SJSA1 (cell line): ENCODE measurements around the gene CGB3. TPM values are rescaled to one million over a fixed set of nuclear protein-coding genes. Genes with fewer than 3 reads are reported as not detected.

Source experiments
- DNase-seq, 2 experiments: peaks; one replicate each; pipeline ENCODE4 v3.0.0-alpha.2; 2015 to 2020; ENCODE audit warnings: low spot score in 2 of 2, low read depth in 1 of 2
- H3K27ac ChIP-seq: fragments of 250-450 bp; sonication (Bioruptor Pico); 2 replicates; pipeline ENCODE4 v1.5.1; 2020; ENCODE audit warnings: mild to moderate bottlenecking, moderate library complexity
- H3K27me3 ChIP-seq: fragments of 250-450 bp; sonication (Bioruptor Pico); replicated peaks from 2 replicates; pipeline ENCODE4 v1.5.1; 2020; ENCODE audit warnings: mild to moderate bottlenecking, moderate library complexity
- H3K36me3 ChIP-seq: fragments of 250-450 bp; sonication (Bioruptor Pico); 2 replicates; pipeline ENCODE4 v1.5.1; 2020; ENCODE audit warnings: mild to moderate bottlenecking
- H3K4me1 ChIP-seq: fragments of 250-450 bp; sonication (Bioruptor Pico); replicated peaks from 2 replicates; pipeline ENCODE4 v1.6.1; 2021; ENCODE audit warnings: mild to moderate bottlenecking
- H3K4me3 ChIP-seq: fragments of 250-450 bp; sonication (Bioruptor Pico); 2 replicates; pipeline ENCODE4 v1.5.1; 2020; ENCODE audit warnings: mild to moderate bottlenecking
- H3K9me3 ChIP-seq: fragments of 250-450 bp; sonication (Bioruptor Pico); replicated peaks from 2 replicates; pipeline ENCODE4 v1.5.1; 2020; ENCODE audit warnings: mild to moderate bottlenecking
- total RNA-seq: library from RNA; depleted of rRNA; stranded (reverse); fragments of >200 nt; shearing (Covaris generic); gene quantifications from 2 replicates; pipeline ENCODE4 v1.2.3, GENCODE V29; 2014

The CGB3 gene
- total RNA-seq, 1 experiment from 2014 or later: not detected

DNA sequence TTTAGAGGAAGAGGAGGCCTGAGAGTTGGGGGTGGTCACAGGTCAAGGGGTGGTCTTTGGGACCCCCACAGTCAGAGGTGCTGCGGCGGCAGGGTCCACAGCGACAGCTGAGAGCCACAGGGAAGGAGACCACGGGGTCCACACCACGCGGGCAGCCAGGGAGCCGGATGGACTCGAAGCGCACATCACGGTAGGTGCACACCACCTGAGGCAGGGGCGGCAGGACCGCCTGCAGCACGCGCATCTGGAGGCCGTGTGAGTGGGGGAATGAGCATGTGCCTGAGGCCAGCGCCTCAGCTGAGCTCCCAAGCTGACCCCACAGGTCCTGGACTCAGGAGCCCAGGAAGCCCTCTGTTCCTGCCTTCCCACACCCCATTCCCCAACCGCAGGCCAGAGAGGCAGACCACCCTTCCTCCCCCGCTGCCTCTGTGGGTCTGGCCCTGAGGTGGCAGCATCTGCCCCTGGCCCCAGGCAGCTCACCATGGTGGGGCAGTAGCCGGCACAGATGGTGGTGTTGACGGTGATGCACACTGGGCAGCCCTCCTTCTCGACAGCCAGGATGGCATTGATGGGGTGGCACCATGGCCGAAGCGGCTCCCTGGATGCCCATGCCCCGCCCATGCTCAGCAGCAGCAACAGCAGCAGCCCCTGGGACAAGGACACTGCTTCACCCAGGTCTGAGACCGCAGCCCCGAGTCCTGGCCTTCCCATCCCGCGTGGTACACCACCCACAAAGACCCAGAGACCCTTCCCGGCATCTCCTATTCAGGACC, 7.9 kb downstream of the CGB3 start:
- H3K4me1 ChIP-seq: peaks cover 20% of the 10 kb centered on the region
- H3K36me3 ChIP-seq: peaks cover 45% of the 10 kb centered on the region
- DNase-seq: no peak
- H3K9me3 ChIP-seq: 0 out of 2 replicates have a peak, but pooled peaks cover 3% of the 10 kb centered on the region
- H3K4me3 ChIP-seq: no peak overlapping the region
- H3K27me3 ChIP-seq: no peaks in the 10 kb centered on the region
- H3K27ac ChIP-seq: no peak overlapping the region

DNA sequence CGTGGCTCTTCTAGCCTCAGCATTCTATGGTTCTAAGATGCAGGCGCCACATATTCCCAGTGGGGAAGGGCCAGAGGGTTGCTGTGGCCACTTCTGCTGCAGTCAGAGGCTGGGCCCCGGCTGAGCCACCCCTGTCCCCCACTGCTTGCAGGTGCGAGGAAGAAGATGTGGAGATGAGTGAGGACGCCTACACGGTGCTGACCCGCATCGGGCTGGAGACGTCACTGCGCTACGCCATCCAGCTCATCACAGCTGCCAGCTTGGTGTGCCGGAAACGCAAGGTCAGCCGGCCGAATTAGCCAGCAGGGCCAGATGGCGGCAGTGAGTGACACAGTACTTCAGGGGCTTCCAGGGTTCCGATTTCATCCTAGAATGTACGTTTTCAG, 9.3 kb downstream of the CGB3 start:
- DNase-seq: no peak
- peaks cover 20% of the 10 kb centered on the region for H3K4me1 ChIP-seq
- H3K4me3 ChIP-seq: no peak overlapping the region
- H3K36me3 ChIP-seq: peaks cover 58% of the 10 kb centered on the region
- no peaks in the 10 kb centered on the region for H3K27me3 ChIP-seq
- 0 out of 2 replicates have a peak, but pooled peaks cover 3% of the 10 kb centered on the region for H3K9me3 ChIP-seq
- H3K27ac ChIP-seq: no peak overlapping the region

DNA sequence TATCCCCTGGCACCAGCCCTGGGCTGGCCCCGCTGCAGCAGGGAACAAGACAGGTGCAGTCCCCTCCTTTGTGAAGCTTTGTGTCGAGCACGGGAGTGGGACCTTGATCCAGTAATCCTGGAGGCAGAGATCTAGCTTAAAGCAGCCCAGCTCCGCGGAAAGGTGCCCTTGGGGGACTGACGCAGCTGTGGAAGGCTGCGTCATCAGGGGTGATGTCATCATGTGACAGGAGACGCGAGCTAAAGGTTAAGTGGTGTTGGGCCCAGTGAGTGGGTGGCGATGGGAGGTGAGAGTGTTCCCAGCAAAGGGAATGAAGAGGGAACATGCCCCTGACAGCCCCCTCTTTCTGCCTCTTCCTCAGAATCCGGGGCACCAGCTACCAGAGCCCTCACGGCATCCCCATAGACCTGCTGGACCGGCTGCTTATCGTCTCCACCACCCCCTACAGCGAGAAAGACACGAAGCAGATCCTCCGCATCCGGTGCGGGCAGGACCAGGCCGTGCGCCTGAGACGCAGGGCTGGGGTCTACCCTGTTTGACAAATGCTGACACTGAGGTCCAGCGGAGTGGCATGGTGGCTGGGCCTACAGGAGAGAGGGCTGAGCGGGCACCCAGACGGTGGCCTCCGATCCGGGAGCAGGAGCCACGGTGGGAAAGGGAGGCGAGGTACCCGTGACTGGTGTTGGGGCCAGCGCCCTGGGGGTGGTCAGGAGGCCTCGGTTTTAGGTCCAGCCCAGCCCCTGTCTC, 9.8 kb downstream of the CGB3 start:
- H3K9me3 ChIP-seq: no peaks in the 10 kb centered on the region
- no peak for DNase-seq
- no peaks in the 10 kb centered on the region for H3K27me3 ChIP-seq
- H3K27ac ChIP-seq: no peak overlapping the region
- no peak overlapping the region for H3K4me3 ChIP-seq
- peaks cover 16% of the 10 kb centered on the region for H3K4me1 ChIP-seq
- H3K36me3 ChIP-seq: peaks cover 64% of the 10 kb centered on the region

DNA sequence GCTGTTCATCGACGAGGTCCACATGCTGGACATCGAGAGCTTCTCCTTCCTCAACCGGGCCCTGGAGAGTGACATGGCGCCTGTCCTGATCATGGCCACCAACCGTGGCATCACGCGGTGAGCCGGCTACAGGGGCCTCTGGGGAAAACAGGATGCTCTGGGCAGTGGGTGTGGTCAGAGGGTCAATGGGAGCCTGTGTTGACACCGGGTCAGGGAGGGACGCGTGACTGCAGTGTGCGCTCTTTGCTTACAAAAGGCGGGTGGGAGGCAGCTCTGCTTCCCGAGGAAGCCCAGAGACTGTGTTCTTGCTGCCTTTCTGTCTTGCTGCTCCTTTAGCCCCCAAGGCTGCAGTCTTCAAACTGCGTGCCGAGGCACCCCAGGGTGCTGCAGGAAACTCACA, 12.9 kb downstream of the CGB3 start:
- no peak for DNase-seq
- no peak overlapping the region for H3K27ac ChIP-seq
- H3K4me1 ChIP-seq: no peaks in the 10 kb centered on the region
- H3K4me3 ChIP-seq: no peak overlapping the region
- no peaks in the 10 kb centered on the region for H3K9me3 ChIP-seq
- no peaks in the 10 kb centered on the region for H3K27me3 ChIP-seq
- peaks cover 87% of the 10 kb centered on the region for H3K36me3 ChIP-seq

DNA sequence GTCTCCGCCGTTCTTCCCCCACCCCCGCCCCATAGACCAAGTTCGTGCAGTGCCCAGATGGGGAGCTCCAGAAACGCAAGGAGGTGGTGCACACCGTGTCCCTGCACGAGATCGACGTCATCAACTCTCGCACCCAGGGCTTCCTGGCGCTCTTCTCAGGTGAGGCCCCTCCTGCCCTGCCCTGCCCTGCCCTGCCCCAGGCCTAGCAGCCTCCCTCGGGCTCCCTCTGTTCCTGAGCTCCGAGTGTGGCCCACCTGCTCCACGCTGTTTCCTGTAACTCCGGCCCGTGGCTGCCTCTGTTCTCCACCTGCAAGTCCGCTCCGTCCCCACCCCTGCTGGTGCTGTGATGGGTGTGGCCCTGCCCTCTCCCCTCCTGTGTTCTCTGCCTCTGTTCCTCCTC, 13.7 kb downstream of the CGB3 start:
- no peaks in the 10 kb centered on the region for H3K4me1 ChIP-seq
- H3K9me3 ChIP-seq: no peaks in the 10 kb centered on the region
- H3K27me3 ChIP-seq: no peaks in the 10 kb centered on the region
- H3K4me3 ChIP-seq: no peak overlapping the region
- no peak overlapping the region for H3K27ac ChIP-seq
- no peak for DNase-seq
- peaks cover 87% of the 10 kb centered on the region for H3K36me3 ChIP-seq

DNA sequence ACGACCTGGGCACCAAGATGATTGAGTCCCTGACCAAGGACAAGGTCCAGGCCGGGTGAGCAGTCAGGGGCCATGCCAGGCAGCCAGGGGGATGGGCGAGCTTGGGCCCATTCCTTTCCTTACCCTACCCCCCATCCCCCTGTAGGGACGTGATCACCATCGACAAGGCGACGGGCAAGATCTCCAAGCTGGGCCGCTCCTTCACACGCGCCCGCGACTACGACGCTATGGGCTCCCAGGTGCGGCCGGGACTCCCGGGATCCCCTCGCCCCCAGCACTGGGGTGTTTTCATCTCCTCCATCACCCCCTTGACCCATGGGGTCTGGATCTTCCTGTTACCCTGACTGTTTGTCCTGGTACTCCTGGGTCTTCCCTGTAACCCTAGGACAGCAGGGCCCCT, 14.3 kb downstream of the CGB3 start:
- no peaks in the 10 kb centered on the region for H3K4me1 ChIP-seq
- H3K27ac ChIP-seq: no peak overlapping the region
- H3K36me3 ChIP-seq: peaks cover 87% of the 10 kb centered on the region
- H3K27me3 ChIP-seq: no peaks in the 10 kb centered on the region
- H3K9me3 ChIP-seq: no peaks in the 10 kb centered on the region
- H3K4me3 ChIP-seq: no peak overlapping the region
- no peak for DNase-seq

DNA sequence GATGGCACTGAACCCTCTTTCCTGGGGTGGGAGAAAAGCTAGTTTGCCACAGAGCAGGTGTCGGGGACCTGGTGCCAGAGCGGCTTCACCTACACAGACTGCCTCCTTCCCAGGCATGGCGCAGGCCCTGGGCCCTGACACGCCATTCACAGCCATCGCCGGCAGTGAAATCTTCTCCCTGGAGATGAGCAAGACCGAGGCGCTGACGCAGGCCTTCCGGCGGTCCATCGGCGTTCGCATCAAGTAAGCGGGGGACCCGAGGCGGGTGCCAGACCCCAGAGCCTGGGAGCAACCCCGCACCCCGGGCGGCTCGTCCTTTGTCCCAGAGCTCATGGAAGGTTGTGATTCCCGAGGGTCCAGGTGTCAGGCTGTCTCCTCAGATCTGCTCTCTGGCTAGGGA, 17.2 kb downstream of the CGB3 start:
- no peaks in the 10 kb centered on the region for H3K9me3 ChIP-seq
- H3K36me3 ChIP-seq: peaks cover 87% of the 10 kb centered on the region
- H3K4me3 ChIP-seq: no peak overlapping the region
- no peaks in the 10 kb centered on the region for H3K27me3 ChIP-seq
- H3K27ac ChIP-seq: no peak overlapping the region
- H3K4me1 ChIP-seq: no peaks in the 10 kb centered on the region
- no peak for DNase-seq

DNA sequence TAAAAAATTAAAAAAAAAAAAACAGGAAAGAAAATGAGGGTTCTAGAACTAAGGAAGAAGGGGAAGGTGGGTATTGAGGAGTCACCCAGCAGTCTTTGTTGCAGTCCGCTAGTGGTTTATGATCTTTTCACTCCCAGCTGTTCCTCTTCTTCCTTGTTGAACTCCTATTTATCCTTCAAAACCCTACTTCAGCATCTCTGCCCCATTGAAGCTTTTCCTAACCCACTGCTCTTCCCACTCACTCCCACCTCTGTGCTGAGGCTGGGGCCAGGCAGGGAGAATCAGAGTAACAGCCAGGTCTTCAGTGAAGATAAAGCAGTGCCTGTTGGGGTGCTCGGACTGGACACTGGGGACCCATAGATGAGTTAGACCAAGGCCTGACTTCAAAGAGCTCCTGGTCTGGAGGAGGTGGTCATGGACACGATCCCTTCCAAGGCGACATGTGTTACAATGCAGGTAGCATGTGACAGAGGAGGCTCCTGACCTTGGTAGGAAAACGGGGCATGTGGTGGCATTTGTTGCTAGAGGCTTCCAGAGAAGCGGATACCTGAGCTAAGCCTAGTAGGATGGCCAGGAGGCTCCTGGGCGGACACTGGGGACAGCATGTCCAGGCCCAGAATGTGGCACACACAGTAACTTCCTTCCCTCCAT, 19.0 kb downstream of the CGB3 start:
- no peaks in the 10 kb centered on the region for H3K27me3 ChIP-seq
- no peak overlapping the region for H3K27ac ChIP-seq
- no peak overlapping the region for H3K4me3 ChIP-seq
- H3K9me3 ChIP-seq: no peaks in the 10 kb centered on the region
- DNase-seq: no peak
- H3K4me1 ChIP-seq: no peaks in the 10 kb centered on the region
- peaks cover 80% of the 10 kb centered on the region for H3K36me3 ChIP-seq

DNA sequence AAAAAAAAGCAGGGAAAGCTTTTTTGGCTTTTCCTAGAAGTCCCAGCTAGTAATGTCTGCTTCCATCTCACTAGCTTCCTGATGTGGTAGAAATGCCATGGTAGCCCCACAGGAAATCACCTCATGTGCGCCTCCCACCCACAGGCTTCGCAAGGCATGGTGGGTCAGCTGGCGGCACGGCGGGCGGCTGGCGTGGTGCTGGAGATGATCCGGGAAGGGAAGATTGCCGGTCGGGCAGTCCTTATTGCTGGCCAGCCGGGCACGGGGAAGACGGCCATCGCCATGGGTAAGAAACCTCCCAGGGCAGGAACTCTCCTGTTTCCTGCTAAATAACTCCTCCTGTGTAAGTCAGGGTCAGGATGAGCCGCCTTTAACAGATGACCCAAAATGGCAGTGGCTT, 20.0 kb downstream of the CGB3 start:
- H3K36me3 ChIP-seq: peaks cover 80% of the 10 kb centered on the region
- H3K4me1 ChIP-seq: no peaks in the 10 kb centered on the region
- no peak overlapping the region for H3K27ac ChIP-seq
- DNase-seq: no peak
- no peak overlapping the region for H3K4me3 ChIP-seq
- H3K9me3 ChIP-seq: no peaks in the 10 kb centered on the region
- no peaks in the 10 kb centered on the region for H3K27me3 ChIP-seq

DNA sequence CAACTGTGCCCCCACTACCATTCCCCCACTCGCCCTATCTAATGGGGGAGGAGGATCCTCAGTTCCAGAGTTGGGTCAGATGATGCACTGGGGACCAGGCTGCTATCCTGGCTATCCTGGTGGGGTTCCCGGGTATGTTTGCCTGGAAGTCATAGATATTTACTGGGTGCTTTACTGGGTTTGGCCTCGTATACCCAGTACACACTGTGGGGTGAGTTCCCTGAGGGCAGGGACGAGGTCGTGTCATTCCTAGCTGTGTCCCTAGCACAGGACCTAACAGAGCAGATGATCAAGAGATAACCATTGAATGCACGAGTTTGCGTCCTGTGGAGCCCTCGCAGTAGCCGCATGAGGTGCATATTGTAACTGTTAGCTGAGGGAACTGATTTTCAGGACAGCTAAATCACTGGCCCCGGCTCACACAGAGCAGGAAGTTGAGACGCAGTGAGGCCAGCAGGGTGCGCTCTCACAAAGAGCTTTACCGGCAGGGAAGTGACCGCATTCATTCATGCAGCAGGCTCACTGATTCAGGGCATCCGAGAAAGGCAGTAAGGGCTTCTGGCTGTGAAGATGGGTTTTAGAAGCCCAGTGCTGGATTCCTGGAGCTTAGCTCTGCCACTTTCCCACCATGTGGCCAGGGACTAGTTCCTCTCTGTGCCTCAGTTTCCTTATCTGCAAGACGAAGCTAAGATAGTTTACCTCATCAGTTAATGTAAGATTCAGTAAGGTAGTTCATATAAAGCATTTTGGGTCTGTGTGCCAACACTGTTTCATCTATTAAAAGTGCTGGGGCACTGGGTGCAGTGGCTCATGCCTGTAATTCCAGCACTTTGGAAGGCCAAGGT, 24.4 kb downstream of the CGB3 start:
- Histone ChIP-seq H3K36me3 (peaks cover 47% of the 10 kb centered on the region), H3K4me1 (peaks cover 3% of the 10 kb centered on the region), H3K27ac (no peak overlapping the region), H3K4me3 (no peak overlapping the region), H3K9me3 (no peaks in the 10 kb centered on the region), H3K27me3 (no peaks in the 10 kb centered on the region)
- DNase-seq: peak; percentile 19 to 67

DNA sequence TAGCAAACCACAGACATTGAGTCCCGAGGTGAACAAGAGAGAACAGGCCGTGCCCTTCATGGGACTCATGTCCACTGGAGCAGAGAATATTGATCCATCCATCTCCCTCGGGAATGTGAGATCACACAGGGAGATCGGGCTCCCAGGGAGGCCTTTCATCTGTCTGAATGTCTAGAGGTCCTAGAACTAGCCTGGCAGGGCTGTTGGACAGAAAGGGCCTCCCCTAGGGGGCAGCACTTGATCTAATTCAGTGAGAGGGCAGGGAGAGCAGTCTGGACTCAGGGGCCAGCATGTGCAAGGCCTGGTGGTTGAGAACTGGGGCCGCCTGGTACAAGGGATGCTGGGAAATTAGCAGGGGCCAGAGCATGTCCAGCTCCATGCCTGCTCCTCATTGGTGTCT, 26.2 kb downstream of the CGB3 start:
- Histone ChIP-seq H3K36me3 (peaks cover 36% of the 10 kb centered on the region), H3K4me1 (peaks cover 8% of the 10 kb centered on the region), H3K4me3 (no peak overlapping the region), H3K27ac (no peak overlapping the region), H3K9me3 (no peaks in the 10 kb centered on the region), H3K27me3 (no peaks in the 10 kb centered on the region)
- DNase-seq: peak; percentile 60 to 84

DNA sequence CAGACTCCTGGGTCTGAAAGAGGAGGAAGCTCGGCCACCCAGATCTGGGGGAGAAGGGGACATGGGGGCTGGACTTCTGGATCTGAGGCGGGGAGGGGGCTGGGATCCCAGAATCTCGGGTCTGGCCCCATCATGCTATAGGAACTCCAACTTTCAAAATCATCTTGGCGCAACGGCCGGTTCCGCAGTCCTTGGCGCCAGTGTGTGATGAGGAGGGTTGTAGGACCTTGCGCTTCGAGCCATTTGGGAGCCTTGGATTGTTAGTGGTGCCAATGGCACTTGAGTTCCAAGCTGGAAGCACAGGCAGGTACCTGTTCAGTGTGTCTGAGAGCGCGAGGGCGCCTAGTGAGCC, 30.1 kb downstream of the CGB3 start:
- H3K4me3 ChIP-seq: peak overlapping the region; percentile 51
- peak overlapping the region; percentile 80 for H3K27ac ChIP-seq
- H3K4me1 ChIP-seq: peaks cover 15% of the 10 kb centered on the region
- peak in 1 of 2 experiments; percentile 11 for DNase-seq
- H3K9me3 ChIP-seq: no peaks in the 10 kb centered on the region
- no peaks in the 10 kb centered on the region for H3K27me3 ChIP-seq
- peaks cover 26% of the 10 kb centered on the region for H3K36me3 ChIP-seq

DNA sequence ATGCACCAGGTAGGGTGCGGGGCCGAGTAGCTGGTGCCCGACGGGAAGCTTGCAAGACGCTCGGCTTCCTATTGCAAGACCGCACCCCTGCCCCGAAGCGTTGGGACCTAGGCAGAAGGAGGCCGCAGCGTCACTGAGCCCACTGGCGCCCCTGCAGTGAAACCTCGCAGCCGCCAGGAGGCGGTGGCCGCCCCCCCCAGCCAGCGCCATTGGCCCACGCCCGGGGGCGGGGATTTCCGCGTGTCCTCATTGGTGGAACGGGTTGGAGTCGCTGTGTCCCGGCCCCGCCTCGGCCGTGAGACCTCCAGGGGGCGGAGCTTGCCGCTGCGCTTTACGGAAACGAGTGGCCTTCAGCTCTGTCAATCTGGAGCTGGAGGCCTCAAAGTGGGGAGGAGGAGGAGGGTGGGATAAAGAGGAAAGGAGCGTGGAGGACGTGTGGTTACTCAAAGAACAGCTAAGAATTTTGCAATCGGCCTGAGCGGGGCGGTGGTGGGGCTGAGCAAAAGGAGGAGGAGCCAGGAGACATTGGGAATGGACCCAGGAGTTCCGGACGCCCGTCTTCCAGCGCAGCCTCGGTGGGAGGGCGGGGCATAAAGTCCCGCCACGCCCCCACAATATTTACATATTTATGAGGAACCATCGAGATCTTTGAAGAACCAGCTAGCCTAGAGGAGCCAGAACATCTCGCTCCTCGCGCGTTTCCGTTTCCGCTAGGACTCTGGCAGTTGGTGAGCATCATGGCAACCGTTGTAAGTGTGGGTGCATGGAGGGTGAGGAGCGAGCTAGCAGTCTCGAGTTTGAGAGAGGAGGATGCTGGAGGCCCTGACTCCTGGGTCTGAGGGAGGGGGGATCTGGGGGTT, 30.7 kb downstream of the CGB3 start, which contains the start of the genes GYS1 and RUVBL2:
GYS1 (minus strand) TSS at position 135 of the 860 bp plus-strand sequence. CDS start 197 bp downstream, outside the sequence.
RUVBL2 (plus strand) TSS at position 713 of the 860 bp plus-strand sequence; CDS start at position 738, 25 bp downstream.
- peaks cover 15% of the 10 kb centered on the region for H3K4me1 ChIP-seq
- H3K27me3 ChIP-seq: no peaks in the 10 kb centered on the region
- peaks cover 32% of the 10 kb centered on the region for H3K36me3 ChIP-seq
- peak; percentile 100 for DNase-seq
- peak within 1 kb of the TSS; percentile 80 for H3K27ac ChIP-seq
- no peaks in the 10 kb centered on the region for H3K9me3 ChIP-seq
- H3K4me3 ChIP-seq: peak within 1 kb of the TSS; percentile 51
